Measurements from ENCODE around the gene SKI.
"Not testable (repeated sequence)": the region's sequence is repeated elsewhere in the genome, so short reads cannot be mapped to it uniquely, and the experiment has no call there.

SKI gene

DNA sequence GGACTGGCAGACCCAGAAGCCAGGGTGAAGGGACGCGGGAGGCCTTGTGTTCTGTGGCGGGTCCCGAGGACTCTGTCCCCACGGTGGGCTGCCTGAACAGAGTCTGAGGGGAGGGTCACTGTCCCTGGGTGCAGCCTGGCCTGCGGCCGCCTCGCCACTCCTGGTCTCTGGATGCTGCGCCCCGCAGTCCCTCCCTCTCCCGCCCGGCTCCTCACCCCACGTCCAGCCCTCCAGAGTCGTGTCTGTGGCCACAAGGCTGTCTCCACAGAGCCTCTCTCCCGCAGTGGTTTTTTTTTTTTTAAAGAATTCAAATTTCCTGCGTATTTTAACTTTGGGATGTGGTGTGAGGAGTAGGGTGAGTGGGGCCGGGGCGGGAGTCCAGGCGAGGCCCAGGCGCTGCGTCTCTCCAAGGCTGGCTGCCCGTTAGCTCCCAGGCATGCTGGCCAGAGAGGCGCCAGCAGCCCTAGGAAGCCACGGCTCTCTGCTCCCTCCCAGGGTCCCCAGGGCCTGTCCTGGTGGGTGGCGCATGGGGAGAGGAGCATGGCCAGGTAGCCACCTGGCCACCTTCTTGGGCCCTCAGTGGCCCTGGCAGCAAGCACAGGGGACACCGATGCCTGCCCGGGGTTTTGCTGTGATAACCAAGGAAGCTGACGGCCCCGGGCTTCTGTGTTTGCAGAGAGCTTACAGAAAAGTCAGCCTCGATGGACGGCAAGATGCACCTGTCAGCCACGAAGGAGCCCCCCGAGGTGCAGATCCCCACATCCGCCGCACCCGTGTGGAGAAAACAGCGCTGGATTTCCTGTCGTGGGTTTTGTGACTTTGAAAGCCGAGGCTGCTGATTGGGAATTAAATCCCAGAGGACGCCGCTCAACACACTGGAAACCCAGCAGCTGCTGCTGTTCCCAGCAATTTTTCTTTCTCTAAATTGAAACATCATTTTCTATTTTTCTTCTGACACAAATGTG, 90.5 kb downstream of the SKI start:
- in situ Hi-C loops (cut with MboI; ENCODE audit: low sequenced_read_pairs) = no loop called here

DNA sequence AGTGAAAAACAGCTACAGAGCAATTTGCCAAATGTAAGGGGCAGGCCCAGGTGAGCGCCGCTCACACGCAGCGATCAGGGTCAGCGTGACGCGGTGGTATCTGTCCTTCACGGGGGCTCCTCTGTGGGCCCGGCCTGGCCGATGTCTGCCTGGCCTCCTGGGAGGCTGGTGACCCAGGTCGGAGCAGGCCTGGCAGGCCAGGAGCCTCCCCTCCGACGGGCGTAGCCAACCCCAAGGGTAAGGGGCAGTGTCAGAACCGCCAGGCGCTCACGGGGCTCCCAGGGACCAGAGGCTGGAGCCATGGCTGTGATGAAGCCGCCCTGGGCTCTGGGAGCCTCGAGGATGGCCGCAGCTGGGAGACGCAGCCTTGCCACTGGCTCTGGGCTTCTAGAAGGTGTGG, 91.2 kb downstream of the SKI start:
- in situ Hi-C loops (cut with MboI; ENCODE audit: low sequenced_read_pairs) = no loop called here

DNA sequence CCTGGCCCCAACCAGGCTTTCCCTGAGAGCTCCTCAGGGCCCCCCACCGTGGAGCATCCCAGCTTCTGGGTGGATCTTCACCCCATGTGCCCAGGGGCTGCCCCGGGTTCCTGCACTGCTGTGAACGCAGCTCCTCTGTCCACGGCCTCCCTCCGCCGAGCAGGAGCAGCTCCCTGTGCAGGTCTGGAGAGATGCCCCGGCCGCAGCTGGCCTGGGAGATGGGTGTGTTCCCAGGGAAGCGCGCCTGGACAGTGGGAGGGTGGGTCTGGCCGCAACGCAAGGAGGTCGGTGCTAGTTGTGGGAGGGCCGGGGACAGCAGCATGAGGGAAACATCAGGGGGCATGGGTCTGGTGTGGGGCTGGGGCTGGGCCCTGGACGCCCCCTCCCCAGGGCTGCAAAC, 91.9 kb downstream of the SKI start:
- in situ Hi-C loops (cut with MboI; ENCODE audit: low sequenced_read_pairs) = no loop called here

DNA sequence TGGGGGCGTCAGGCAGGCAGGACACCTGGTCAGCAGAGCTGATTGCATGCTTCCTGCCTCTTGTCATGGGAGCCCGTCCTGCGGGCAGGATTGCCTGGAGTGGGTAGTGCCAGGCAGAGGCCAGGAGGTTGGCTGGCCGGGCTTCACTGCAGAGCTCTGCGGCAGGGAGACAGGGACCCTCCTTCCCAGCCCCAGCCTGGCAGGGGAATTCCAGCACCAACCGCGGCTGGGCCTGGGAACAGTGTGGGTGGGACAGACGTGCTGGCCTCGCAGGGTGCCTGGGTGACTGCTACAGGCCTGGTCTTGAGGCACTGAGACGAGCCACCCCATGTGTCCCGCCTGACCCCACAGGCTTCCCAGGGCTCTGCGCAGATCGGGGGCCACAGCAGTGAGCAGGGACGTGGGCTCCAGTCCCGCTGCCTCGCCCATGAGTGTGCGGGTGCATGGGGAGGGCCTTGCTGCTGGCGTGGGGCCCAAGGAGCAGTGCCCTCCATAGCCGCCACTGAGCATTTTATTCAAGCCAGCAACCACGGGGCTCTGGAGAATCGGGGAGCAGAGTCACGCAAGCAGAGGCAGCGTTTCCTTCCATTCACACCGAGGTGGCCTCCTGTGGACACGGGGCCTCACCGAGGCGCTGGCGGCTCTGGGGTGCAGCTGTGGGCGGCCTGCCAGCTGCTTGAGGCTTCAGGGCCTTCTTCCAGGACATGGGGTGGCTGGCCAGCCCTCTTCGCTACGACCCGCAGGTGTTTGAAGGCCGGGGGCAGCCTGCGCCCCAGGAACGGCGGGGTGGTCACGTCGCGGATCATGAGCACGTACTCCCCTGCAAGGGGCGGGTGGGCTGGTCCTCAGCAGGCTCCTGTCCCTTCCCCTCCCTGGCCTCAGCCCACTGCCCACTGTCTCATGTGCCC, 92.9 kb downstream of the SKI start:
- in situ Hi-C loops (cut with MboI; ENCODE audit: low sequenced_read_pairs) = no loop called here

DNA sequence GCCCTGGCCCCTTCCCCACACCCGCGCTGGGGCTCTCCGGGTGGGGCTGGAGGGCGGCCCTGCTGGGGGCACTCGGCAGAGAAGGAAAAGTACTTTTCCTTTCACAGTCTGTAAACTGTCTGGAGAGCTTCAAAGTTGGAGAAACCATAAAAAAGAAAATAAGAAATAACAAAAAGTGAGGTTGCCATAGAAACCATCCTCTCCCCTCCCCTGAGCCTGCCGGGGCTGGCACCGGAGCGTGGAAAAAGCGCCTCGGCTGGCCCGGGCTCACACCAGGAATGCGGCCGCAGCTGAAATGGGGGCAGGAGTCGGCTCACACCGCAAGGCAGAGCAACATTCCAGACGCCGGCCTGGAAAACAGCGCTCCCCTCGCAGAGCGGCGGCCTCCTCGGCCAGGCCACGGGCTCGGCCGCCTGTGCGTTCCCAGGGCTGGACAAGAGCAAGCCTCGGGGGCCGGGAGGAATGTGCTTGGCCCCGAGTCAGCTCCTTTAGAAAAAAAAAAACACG, 94.0 kb downstream of the SKI start:
- in situ Hi-C loops (cut with MboI; ENCODE audit: low sequenced_read_pairs) = no loop called here

DNA sequence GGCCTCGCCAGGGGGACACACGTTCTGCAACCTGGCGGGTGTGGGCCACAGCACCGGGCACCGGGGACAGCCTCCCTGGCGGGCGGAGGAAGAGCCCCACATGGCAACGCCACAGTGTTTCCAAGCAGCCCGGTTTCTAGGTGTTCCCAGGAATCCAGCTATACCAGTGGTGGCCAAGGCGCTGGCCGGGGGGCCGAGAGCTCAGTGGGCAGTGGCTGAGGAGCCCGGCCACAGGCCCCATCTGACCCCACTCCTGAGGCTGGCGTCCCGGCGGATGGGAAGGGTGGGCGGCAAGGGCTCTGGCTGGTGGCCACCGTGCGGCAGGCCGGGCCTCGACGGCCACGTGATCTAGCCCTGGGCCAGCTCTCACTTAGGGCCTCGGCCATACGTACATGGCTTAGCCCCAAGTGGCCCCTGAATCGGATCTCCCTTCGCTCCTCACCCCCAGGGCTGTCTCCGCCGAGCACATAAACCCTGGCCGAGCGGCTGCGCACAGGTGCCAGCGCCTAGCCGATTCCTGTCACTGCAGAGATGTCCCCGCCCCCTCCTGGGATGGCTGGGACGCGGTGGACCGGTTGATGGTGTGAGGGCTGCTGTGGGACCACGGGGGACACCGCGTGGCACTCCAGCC, 94.6 kb downstream of the SKI start:
- in situ Hi-C loops (cut with MboI; ENCODE audit: low sequenced_read_pairs) = no loop called here

DNA sequence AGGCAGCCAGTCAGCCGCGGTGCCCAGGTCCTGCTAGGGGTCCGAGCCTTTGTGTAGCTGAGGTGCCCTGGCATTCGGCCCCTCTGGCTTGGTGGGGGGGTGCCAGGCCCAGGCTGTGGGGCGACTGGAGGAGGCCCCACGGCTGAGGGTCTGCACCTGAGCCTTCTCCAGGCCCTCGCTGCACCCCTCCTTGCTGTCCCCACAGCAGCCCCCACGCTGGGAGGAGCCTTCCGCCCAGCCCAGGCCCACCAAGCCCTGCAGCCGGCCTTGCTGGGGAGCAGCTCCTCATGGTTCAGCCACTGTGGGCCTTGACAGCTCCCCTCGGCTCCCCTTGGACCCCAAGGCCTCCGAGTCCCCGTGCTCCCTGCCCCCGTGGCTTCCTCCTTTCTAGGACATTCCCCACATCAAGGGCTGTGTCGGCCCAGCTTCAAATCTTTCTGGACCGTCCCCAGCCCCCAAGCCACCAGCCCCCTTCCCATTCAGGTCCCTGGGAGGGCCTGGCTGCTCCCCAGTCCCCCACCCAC, 95.4 kb downstream of the SKI start:
- in situ Hi-C loops (cut with MboI; ENCODE audit: low sequenced_read_pairs) = no loop called here

DNA sequence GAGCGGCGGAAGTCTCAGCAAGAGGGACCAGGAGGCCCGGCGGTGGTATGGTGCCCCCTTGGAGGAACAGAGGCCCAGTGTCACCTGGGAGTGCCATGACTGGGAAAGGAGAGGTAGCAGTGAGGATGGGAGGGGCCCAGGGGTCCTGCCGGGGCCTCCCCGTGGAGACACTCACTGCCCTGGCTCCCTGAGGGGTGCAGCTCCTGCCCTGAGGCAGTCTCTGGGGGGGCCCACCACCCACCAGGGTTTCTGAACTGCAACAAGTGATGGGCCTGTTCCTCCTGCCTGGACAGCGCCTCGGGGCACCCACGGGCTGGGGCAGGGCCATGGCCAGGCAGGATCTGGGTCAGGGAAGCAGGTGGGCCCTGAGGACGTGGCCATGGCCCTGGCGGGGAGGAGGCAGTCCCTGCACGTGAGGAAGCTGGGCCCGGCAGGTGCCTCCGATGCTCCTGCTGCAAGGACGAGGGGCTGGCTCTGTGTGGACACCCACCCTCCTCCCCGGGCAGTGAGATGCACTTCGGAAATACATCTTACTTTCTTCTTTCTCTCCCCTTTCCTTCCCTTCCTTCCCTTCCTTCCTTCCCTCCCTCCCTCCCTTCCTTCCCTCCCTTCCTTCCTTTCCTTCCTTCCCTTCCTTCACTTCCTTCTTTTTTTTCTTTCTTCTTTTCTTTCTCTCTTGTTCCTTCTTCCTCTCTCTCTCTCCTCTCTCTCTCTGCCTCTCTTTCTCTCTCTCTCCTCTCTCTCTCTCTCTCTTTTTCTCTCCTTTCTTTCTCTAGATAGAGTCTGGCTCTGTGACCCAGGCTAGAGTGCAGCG, 96.6 kb downstream of the SKI start:
- in situ Hi-C loops (cut with MboI; ENCODE audit: low sequenced_read_pairs) = no loop called here

DNA sequence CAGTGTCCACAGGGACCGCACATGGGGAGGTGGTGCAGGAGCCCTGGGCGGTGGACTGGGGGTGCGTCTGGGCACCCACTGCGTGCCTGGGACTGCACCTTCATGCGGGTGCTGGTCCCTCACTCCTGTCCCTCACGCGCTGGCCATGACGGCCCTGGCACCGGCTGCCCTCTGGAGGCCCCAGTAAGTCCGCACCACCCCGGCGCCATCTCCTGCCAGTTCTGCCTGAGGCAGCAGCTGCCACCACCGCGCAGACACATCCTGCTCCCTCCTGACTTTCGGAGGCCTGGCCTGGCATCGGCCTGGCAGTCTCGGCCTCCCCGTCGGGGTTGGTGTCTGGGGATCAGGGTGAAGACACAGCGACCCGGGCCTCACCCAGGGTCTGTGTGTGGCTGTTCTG, 98.4 kb downstream of the SKI start:
- in situ Hi-C loops (cut with MboI; ENCODE audit: low sequenced_read_pairs) = no loop called here

DNA sequence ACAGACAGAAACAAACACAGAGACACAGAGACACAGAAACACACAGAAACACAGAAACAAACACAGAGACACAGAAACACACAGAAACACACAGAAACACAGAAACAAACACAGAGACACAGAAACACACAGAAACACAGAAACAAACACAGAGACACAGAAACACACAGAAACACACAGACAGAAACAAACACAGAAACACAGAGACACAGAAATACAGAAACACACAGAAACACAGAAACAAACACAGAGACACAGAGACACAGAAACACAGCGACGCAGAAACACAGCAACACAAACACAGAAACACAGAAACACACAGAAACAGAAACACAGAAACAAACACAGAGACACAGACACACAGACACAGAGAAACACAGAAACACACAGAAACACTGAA, 99.0 kb downstream of the SKI start:
- in situ Hi-C loops (cut with MboI; ENCODE audit: low sequenced_read_pairs) = not testable (repeated sequence)

DNA sequence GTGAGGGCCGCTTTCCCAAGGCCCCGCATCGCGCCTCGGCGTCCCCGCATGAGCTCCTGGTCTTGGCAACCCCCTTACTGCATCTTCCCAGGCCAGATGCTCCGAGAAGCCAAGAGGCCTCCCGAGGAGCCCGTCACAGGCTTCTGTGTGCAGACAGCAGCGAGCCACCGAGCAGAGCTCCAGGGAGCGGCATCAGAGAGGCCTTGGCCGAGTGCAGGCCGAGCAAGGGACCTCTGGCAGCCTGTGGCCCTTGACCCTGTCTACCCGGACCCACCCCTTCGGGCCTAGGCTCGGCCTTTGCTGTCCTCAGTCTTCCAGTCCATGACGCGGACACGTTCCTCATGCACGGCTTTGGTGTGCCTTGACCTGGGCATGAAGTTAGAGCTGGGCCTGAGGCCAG, 99.7 kb downstream of the SKI start:
- in situ Hi-C loops (cut with MboI; ENCODE audit: low sequenced_read_pairs) = no loop called here

DNA sequence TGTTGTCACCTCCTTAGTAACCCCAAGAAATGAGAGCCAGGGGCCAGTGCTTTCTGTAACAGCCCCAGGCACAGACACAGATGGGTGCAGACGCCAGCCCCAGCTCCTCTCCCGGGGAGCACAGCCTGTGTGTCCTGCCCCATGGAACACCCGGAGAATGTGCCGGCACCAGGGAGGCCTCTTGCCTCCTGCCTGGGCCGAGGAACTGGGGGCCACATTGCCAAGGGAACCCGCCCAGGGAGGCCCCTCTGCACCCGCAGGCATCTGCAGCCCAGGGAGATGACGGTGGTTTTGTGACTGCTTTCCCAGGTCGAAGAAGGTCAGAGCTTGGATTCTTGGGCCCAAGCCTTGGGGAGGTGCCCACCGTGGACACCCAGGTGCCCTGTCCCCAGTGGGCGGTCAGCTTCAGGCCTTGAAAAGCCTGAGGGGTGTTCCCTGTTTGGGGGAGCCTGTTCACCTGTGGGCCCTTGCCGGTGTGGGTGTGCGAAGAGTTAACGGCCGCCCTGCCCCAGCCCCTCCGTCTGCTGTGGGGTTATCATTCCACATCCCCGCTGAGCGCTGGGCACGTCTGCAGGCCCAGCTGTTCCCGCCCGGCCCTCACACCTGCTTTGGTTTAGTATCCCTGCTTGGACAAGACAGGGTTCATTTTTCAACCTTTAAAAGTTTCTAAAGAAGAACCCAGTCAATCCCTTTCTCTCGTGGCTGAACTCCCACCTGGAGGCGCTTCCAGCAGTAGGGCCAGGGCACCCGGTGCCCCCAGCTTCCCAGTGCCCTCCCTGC, 100.7 kb downstream of the SKI start:
- in situ Hi-C loops (cut with MboI; ENCODE audit: low sequenced_read_pairs) = no loop called here

DNA sequence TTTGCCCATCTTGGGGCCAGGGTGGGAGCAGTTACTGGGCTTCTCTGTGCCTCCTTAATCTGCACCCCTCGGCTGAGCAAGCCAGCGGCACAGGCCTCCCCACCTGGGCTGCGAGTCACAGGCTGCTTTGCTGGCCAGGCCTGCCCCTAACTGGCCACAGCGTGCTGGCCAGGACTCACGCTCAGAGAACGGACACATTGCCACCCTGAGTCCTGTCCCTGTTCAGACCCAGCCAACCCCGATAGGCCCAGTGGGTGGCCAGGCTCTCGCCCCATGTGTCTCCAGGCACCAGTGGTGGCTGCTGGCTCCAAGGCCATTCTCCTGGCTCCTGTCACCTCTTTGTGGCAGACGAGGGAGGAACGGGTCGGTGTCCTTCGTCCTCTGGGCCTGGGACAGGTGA, 101.9 kb downstream of the SKI start:
- in situ Hi-C loops (cut with MboI; ENCODE audit: low sequenced_read_pairs) = no loop called here

DNA sequence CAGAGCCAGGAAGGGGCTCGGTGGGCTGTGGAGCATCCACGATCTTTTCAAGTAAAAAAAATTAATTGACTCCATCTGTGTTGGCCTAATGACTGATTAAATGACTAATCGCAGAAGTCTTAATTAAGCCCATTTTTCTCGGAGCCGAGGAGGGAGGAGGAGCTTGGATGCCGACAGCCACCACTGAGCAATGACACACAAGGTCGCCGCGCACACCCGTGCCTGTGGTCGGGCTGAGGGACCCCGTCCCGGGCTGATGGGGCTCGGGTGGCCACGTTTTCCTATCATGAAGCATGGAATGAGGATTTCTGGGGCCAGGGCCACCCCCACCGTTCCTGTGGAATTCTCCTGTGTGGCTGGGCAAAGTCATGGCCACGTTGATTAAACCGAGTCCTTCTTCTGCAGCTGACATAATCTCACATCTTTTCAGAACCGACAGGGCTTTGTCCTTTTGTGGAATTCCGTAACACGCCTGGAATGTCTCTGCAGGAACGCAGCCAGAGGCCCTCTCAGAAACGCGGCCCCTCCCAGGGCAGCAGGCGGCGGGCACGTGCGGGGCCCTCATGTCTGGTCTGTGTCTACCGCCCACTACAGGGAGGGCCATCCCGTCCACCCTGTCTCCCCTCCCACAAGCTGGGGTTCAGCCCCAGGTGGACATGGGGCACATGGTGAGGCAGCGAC, 102.5 kb downstream of the SKI start:
- in situ Hi-C loops (cut with MboI; ENCODE audit: low sequenced_read_pairs) = no loop called here

DNA sequence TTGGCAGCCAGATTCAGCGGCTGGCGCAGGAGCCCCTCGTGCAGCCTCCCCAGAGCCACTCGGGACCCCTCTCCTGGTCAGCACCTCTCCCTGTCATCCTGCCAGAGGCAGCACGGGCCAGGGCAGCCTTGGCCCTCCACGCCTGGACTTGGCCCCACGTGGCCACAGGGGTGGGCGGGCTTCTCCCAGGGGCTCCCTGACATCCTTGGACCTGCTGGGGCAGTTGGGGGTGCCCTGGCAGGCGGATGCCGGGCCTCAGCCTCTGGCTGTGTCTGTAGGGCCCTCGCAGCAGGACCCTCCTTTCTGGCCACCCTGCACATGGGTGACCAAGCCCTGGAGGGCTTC, 103.1 kb downstream of the SKI start:
- in situ Hi-C loops (cut with MboI; ENCODE audit: low sequenced_read_pairs) = no loop called here

DNA sequence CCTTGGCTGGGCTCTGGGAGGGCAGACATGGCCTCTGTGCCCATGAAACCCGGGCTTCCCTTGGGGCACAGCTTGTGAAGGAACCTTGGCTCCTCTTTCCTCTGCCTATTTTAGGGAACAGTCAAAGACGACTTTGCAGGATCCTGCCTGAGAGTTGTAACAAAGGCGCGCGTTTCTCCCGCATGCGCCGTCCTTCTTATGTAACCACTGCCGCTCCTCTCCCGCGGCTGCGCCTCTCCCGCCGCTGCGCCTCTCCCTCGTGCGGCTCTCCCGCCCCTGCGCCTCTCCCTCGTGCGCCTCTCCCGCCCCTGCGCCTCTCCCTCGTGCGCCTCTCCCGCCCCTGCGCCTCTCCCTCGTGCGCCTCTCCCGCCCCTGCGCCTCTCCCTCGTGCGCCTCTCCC, 103.5 kb downstream of the SKI start:
- in situ Hi-C loops (cut with MboI; ENCODE audit: low sequenced_read_pairs) = not testable (repeated sequence)

DNA sequence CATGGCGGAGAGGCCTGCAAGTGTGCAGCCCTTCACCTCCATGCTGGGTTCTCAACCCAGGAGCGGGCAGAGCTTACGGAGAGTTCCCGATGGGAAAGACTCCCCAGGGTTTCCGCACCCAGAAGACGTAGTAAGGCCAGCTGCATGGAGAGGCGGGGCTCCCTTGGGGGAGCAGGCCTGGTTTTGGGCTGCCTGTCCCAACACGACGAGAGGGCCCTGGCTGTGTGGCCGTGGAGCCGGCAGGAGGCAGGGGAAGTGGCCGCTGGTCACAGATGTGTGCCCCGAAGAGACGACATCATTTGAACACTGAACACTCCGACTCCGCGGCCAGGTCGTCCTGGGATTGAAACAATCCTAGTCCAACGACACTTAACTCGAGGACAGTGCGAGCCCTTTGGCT, 106.2 kb downstream of the SKI start:
- in situ Hi-C loops (cut with MboI; ENCODE audit: low sequenced_read_pairs) = no loop called here

DNA sequence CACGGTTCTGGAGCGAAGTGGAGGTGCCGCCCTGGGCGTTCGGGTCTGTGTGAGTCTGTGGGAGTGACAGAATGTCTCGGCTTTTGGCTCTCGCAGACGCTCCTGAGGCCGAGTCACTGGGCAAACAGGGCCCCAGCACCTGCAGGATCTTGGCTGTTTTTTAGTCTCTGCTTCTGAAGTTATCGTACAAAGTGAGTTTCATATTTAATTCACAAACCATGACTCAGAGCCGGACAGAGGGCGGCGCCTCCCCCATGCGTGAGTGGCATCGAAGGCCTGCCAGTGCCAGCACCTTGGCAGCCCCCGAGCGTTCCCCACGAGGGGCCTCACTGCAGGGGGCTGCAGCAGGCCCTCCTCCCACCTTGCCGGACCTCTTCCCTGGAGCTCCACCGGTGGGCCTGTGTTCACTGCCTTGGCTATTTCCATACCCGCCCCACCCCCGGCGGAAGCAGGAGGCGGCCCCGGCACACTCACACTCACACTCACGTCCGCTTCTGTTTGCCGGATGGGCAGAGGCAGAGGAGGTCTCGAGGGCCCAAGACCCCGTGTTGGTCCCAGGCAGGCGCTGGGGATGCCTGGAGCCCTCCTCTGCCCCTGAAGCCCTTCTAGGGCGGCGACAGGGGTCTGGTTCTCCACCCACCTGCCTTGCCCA, 106.9 kb downstream of the SKI start:
- in situ Hi-C loops (cut with MboI; ENCODE audit: low sequenced_read_pairs) = no loop called here
